Stimulated activated CD4-positive, alpha-beta T cell treated with anti-CD3 and anti-CD28 coated beads, Interleukin-2, amount 100 ng/mL, for 48 hours (primary cell): ENCODE measurements around the gene TIMM22.
"Not testable (repeated sequence)": the region's sequence is repeated elsewhere in the genome, so short reads cannot be mapped to it uniquely, and the experiment has no call there.

Experiments
- DNase-seq, 2 donors: peaks; one replicate each; pipeline ENCODE4 v3.0.0-alpha.2; 2020

The TIMM22 gene

DNA sequence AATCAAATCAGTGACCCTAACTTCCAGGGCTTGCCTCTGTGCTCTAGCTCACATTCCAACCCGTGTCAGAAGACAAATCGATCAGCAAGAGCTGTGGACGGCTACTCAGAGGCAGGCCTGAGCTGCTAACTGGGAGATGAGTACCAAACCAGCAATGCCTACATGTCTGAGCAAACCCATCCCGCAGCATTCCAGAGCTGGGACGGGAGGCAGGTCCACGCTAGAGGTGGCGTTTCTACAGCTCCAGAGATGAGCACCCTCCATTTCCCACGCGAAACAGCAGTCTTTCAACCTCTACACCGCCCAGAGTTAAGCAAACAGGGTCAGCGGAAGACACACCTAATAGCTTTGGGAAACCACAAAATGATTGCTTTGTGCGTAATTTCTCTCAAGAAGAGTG is 23.9 kb upstream of the TIMM22 start:
- DNase-seq: no peak

- not testable (repeated sequence) for DNase-seq
These were observed 22.2 kb upstream of the TIMM22 start for GRCh38 chr17:974778-975177.

DNA sequence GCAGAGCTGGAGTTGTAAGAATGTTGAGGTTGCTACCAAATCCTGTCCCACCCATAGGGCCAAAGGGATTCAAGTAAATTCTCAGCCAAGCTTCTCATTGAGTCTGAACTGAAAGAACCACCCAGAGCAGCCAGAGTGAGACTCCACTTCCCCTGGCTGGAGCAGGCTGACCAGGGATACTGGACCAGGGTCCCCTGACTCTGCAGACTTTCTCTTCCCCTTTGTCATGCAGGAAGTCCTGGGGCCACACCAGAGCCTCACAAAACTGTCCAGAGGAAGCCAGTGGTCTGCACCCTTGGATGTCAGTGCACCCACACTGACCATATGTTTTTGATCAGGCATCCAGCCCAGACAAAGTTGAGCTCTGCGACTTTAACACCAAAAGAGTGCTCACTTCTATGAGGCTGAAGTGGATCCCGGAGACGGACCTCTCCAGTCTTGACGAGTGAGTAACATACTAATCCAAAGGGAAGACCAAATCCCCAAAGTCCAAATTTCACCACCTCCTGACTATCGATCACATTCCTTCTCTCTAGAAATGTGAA is 21.5 kb upstream of the TIMM22 start:
- DNase-seq: no peak

- DNase-seq: no peak
These were observed 20.6 kb upstream of the TIMM22 start for GRCh38 chr17:976312-976711.

DNA sequence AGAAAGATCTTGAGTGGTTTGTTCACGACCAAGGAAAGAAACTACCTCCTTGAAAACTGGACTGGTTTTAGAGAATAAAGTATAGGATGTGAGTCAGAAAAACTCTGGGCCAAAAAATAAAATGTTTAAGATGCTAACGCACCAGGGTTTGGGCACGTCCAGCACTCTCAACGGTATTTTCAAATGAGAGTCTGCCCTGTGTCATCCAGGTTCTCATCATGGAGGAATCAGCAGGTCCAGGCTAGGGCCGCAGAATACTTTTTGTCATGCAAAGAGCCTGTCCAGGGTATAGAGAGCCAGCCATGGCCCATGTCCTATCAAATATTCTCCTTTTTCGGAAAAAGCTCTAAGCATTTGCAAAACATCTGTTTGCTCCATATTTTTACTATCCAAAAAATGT is 19.8 kb upstream of the TIMM22 start:
- DNase-seq: no peak

DNA sequence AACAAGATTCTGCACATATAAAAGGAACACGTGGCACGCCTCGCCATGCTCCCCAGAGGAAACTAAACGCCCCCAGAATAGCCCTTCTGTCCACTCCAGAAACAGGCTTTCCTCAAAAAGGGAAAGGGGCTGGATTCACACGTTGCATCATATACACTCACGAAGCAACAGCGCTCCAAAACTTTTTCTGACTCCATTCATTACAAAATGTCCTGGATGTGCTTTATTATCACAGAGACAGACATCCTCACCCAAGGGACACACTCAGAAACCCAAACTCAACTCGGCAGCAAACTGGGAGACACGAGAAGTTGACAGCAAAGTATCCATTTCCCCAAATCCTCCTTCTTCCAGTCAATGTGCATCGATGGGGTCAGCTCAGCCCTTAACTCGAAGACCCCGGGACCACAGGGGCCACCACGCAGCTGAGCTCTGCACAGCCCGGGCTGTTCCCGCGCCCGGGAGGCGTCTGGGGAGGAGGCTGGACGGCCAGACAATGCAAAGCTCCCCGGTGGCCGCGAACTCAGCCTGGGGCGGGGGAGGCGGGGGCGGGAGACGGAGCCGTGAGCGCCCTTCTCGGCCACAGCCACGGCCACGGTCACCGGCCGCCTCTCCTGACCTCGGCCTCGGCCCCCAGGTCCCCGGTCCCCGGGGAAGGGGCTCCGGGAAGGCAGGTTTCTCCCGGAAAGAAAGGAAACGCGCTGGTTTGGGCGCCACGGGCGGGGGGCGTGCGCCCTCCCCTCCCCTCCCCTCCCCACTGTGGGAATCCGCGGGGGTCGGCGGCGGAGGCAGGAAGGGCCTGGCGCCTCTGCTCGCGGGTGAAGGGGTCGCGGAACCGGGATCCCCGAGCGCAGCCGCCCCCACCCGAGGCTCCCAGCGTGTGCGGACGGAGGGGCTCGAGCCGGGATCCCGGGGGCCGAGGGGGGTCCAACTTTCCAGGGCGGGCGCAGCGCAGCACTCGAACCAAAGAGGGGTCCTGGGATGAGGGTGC is 18.5 kb upstream of the TIMM22 start:
- DNase-seq: no peak

DNA sequence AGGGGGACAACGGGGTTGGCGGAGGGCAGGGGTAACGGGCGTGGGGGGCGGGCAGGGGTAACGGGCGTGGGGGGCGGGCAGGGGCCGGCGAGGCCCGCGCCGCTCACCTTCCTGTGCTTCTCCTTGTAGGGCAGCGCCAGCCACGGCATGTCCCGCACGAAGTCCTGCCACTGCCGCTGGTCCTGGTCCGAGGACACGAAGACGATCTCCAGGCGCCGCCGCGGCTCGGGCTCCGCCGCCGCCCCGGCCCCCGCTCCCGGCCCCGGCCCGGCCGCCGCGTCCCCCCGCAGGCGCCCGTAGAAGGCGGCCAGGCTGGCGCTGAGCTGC is 17.8 kb upstream of the TIMM22 start:
- DNase-seq: no peak

GRCh38 chr17:979539-980405 is 17.2 kb upstream of the TIMM22 start, which contains the start of gene NXN:
Gene NXN, minus strand, starts transcription at chr17:979776.
- peak; percentile 89 to 94 for DNase-seq

DNA sequence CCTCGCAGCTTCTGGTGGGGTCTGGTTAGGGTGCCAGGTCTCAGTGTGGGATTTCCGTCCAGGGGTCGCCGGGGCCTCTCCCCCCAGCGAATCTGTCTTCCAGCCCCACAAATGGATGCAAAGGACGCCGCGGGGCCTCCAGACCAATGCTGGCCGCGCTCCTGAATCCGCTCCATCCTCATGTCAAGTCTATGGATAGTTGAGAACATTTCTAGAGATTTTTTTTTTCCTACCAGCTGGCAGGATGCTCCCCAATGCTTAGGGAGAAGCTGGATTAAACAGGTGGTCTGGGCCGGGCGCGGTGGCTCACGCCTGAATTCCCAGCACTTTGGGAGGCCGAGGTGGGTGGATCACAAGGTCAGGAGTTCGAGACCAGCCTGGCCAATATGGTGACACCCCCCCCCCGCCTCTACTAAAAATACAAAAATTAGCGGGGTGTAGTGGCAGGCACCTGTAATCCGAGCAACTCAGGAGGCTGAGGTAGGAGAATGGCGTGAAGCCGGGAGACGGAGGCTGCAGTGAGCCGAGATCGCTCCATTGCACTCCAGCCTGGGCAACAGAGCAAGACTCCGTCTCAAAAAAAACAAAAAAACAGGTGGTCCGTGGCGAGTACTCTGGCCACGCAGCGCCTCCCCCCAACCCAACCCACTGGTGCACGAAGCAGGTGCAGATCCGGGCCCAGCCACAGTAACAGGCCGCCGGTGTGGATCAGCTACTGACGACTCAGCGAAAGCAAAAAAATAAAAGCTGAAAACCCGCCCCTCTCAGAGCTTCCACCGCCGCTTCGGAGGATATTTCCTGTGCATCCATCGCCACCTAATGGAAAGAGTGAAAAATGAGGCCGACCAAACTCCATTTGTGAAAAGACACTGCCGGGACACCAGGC is 16.3 kb upstream of the TIMM22 start:
- peak; percentile 57 to 63 for DNase-seq

DNA sequence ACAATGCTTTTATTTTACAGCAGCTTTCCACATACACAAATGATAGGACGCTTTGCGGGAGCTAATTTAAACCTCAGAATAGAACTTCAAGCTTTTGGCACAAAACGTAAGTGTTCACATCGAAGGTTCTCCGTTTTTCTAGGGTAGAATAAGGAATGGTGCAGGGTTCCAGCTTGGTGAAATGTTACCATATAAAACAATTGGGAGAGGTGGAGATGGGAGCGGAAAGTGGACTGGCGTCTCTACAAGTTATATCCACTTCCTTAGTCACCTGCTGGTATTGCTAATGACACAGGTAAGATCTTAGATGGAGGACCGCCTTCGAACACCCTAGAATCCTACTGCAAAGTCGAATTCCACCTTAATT is 15.7 kb upstream of the TIMM22 start:
- no peak for DNase-seq

- no peak for DNase-seq
These were observed 13.0 kb upstream of the TIMM22 start for GRCh38 chr17:983921-984320.

- no peak for DNase-seq
These were observed 10.5 kb upstream of the TIMM22 start for GRCh38 chr17:986322-986929.

- no peak for DNase-seq
These were observed 9.0 kb upstream of the TIMM22 start for GRCh38 chr17:987931-988330.

GRCh38 chr17:988561-988960 is 8.4 kb upstream of the TIMM22 start:
- no peak for DNase-seq

- DNase-seq: no peak
These were observed 4.0 kb upstream of the TIMM22 start for GRCh38 chr17:992933-993332.

GRCh38 chr17:995324-995723 is 1.6 kb upstream of the TIMM22 start:
- DNase-seq: not testable (repeated sequence)

GRCh38 chr17:998111-998510 is 1.2 kb downstream of the TIMM22 start:
- no peak for DNase-seq

GRCh38 chr17:1000597-1001461 is 3.9 kb downstream of the TIMM22 start:
- DNase-seq: no peak

GRCh38 chr17:1001640-1002411 is 4.9 kb downstream of the TIMM22 start:
- DNase-seq: no peak

- DNase-seq: no peak
These were observed 5.5 kb downstream of the TIMM22 start for GRCh38 chr17:1002412-1002753.
